HEK293T (cell line): ENCODE data around the gene STX16.

Experiments
- PKNOX1 ChIP-seq: fragments of 450-650 bp; IDR thresholded peaks from 2 replicates; pipeline ENCODE4 v1.6.1; 2016
- SUZ12 ChIP-seq: fragments of 450-650 bp; IDR thresholded peaks from 2 replicates; pipeline ENCODE4 v1.6.1; 2016; ENCODE audit warnings: mild to moderate bottlenecking
- TARDBP ChIP-seq: fragments of 450-650 bp; IDR thresholded peaks from 2 replicates; pipeline ENCODE4 v1.6.1; 2016
- ZNF384 ChIP-seq: fragments of 450-650 bp; IDR thresholded peaks from 2 replicates; pipeline ENCODE4 v1.6.1; 2016

GRCh38 chr20:58621906-58622548 is 29.1 kb upstream of the STX16 start:
- TF ChIP-seq SUZ12: no peak
- TF ChIP-seq TARDBP: no peak
- TF ChIP-seq ZNF384: no peak
- no peak for TF ChIP-seq PKNOX1
